ENCODE results near the gene ANKRD65. TPM values are rescaled to one million over a fixed set of nuclear protein-coding genes. Genes with fewer than 3 reads are reported as not detected.

The ANKRD65 gene
- total RNA-seq, 4 donors from 2014 or later: 4.1 to 15.4 (median 8.7) TPM

DNA sequence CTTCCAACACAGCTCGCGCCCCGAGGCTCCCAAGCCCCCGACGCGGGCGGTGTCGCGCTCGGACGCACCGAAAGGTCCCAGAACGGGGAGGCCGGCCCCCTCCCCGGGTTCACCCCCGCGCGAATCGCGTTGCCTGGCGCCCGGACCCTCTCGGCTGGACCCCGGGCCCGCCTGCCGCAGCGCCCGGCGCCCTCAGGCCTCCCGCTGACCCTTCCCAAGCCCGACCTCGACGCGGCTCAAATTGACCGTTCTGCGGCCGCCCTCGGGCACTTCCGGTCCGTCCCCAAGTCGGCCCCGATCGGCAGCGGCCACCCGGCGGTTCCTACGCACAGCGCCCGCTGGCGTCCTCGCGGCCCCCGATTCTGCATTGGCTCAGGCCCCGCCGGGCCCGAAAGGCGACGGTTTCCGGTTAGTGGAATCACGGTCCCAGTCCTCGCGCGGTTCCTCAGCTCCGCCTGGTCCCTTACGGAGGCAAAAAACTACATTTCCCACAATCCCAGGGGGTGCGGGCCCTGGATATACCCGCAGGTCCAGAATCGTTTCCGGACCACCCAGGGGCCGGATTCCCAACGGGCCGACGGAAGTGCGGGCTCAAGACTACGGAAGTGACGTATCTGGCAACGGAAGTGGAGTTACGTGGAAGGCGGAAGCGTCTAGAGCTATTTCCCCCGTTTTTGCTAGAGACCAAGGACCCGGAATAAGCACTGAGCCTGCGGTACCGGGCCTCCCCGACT lies 46.0 kb downstream of the ANKRD65 start, which contains the start of gene AURKAIP1:
TSS of gene AURKAIP1 (minus strand) at position 279 of the 734 bp plus-strand sequence. CDS start 451 bp downstream, outside the sequence.
- TF ChIP-seq, protein P1, sequence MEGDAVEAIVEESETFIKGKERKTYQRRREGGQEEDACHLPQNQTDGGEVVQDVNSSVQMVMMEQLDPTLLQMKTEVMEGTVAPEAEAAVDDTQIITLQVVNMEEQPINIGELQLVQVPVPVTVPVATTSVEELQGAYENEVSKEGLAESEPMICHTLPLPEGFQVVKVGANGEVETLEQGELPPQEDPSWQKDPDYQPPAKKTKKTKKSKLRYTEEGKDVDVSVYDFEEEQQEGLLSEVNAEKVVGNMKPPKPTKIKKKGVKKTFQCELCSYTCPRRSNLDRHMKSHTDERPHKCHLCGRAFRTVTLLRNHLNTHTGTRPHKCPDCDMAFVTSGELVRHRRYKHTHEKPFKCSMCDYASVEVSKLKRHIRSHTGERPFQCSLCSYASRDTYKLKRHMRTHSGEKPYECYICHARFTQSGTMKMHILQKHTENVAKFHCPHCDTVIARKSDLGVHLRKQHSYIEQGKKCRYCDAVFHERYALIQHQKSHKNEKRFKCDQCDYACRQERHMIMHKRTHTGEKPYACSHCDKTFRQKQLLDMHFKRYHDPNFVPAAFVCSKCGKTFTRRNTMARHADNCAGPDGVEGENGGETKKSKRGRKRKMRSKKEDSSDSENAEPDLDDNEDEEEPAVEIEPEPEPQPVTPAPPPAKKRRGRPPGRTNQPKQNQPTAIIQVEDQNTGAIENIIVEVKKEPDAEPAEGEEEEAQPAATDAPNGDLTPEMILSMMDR (IDR thresholded peaks at IDR 0.05; ENCODE audit: low read depth): no peak

DNA sequence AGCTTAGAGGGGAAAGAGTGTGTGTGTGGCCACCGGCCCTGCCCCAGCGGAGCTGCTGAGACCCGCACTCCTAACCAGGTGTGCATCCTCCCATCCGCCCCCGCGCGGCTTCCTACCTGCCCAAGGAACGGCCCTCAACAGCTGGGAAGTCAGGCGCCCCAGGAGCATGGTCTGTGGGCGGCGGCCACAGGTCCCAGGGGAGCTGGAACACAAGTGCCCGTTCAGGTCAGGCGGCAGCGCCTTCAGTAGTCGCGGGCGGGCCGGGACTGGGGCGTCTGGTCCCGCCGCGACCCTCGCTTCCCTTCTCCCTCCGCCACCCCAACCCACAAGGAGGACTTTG lies 46.5 kb downstream of the ANKRD65 start:
- TF ChIP-seq, protein P1 (IDR thresholded peaks at IDR 0.05; ENCODE audit: low read depth): no peak

DNA sequence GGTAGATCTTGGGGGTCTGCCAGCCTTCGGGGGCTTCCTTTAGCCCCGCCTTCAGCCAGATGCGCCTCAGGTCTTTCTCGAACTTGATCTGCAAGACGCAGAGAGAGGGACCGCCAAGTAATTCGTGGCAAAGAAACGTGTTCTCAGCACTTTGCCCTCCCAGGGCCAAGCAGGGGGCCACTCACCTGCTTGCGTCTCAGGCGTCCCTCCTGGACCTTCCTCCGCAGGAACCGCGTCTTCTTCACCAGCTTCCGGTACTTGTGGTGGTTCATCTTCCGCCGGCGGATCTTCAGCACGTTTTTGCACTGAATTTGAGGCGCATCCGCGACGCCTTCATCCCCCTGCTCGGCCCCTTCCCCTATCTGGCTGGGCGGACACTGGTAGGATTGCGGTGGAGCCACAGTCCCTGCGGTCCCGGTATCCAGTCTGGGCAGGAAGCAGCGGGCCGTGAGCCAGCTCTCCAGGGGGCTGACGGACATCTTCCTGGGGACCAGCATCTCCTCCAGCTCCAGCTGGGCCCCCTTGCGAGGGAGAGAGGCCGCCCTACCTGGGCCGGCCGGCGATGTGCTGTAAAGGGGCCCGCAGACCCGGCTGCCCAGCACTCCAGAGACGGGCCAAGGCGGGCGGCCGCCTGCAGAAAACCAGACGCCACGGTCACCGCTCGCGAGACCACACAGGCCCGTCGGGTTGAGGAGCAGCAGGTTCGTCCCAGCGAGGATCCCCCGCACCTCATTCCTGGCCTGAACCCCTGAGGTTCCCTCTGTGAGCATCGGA lies 47.1 kb downstream of the ANKRD65 start:
- TF ChIP-seq, protein P1 (IDR thresholded peaks at IDR 0.05; ENCODE audit: low read depth): no peak

DNA sequence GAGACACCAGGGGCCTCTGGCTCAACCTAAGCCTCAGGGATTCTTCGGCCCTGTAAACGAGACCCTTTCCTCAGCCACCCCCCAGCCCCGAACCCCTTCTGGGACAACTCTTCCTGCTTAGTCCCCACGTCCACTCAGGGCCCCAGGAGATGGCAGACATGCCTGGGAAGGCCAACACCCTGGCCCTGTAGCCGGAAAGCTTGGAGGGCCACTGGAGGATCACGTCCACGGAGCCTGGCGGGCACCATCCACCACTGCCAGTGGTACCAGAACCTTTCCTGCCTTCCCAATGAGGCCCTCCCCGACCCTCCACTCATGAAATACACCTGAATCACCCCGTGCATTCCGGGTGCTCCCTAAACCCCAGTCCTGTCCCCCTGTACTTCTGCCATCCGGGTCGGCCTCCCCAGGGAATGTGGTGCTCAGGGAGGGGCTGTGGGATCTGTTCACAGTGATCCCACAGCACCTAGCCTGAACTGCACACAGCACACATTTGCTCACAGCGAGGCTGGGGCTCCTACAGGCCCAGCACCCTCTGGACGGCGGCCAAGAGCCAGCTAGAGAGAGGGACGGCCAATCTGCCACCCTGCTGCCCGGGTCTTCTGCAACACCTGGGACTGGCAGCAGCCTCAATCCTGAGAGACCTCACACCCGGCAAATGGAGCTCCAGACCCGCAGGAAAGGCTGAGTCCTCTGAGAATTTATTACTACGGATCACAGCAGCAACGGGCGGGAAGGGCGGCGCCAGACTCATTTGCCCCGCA lies 47.8 kb downstream of the ANKRD65 start:
- TF ChIP-seq, protein P1 (IDR thresholded peaks at IDR 0.05; ENCODE audit: low read depth): no peak

DNA sequence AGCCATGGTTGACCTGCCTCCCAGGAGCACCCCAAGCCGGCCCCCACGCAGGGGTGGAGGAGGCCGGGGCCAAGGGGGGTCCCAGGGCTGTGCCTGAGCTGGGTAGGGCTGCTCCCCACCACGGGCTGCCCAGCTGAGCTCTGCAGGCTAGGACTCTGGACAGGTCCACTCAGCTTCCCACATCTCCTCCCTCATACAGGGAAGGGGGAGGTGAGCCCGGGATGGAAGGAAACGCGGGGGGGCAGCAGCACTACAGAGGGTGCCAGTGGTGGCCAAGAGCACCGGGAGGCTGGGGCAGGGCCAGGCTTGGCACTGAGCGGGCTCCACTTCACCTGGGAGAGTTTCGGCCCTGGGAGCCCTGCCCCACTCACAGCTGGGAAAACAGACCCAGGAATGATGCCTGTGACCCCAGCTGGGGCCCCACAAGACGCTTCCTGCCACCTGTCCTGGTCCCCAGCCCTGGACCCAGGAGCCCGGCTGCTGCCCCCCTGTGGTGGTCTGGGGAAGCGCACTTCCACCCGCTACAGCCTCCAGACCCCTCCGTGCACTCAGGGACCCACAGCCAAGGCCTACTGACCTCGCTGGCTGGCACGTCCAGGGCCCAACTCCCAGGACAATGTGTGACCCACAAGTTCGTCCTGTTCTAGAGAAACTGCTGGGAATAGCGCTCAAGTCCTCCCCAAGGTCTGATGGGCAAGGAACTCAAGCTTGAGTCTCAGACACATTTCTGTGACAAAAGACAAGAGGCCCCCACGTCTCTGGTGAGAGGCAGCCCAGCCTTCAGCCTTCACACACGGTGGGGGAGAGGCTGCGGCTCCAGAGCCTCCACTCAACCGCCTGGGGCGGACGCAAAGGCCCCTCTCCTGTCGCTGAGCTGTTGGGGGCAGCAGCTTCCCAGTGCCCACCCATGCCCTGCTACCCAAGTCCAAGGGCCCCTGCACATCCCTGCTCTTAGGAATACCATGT lies 49.0 kb downstream of the ANKRD65 start:
- TF ChIP-seq, protein P1 (IDR thresholded peaks at IDR 0.05; ENCODE audit: low read depth): no peak

DNA sequence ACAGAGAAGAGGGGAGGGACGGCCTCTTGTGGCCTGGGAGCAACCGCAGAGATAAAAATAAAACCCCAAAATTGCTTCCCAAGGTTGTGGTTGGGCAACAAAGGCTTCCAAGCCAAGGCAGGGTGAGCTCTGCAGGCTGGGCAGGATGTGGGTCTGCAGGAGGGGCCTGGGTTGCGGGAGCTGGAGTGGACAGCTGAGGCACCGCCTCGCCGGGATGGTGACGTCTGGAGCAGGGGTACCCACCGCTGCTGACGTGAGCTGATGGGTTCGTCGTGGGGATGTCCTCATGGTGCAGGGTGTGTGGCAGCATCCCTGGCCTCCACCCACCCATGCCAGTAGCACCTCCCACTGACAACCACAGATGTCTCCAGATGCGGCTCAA lies 49.7 kb downstream of the ANKRD65 start:
- TF ChIP-seq, protein P1 (IDR thresholded peaks at IDR 0.05; ENCODE audit: low read depth): no peak
